HG03175 (cell line): ENCODE data around the gene STXBP6.
"Not testable (repeated sequence)": the region's sequence is repeated elsewhere in the genome, so short reads cannot be mapped to it uniquely, and the experiment has no call there.

Experiments used
- ATAC-seq: cut with Tn5 transposase; IDR thresholded peaks from one replicate; pipeline ENCODE4 v1.9.1; 2021; ENCODE audit warnings: mild to moderate bottlenecking, moderate library complexity; ENCODE audit not compliant: unreplicated experiment

Gene STXBP6

GRCh38 chr14:24839617-24840203 lies 210.2 kb downstream of the STXBP6 start:
- no peak for ATAC-seq

GRCh38 chr14:24838945-24839616 lies 210.9 kb downstream of the STXBP6 start:
- ATAC-seq, result no peak

- no peak for ATAC-seq
Observed at GRCh38 chr14:24837280-24838046, 212.5 kb downstream of the STXBP6 start.

GRCh38 chr14:24836324-24836723 lies 213.6 kb downstream of the STXBP6 start:
- not testable (repeated sequence) for ATAC-seq

- no peak for ATAC-seq
Observed at GRCh38 chr14:24834956-24835355, 215.0 kb downstream of the STXBP6 start.

GRCh38 chr14:24833385-24833784 lies 216.6 kb downstream of the STXBP6 start:
- ATAC-seq, result no peak

- no peak for ATAC-seq
Observed at GRCh38 chr14:24831677-24832076, 218.3 kb downstream of the STXBP6 start.

GRCh38 chr14:24829862-24830261 lies 220.1 kb downstream of the STXBP6 start:
- ATAC-seq, result no peak

- no peak for ATAC-seq
Observed at GRCh38 chr14:24828486-24828885, 221.5 kb downstream of the STXBP6 start.

GRCh38 chr14:24826390-24826789 lies 223.6 kb downstream of the STXBP6 start:
- ATAC-seq, result no peak

GRCh38 chr14:24820616-24821015 lies 229.3 kb downstream of the STXBP6 start:
- ATAC-seq, result no peak

- no peak for ATAC-seq
Observed at GRCh38 chr14:24818823-24819341, 231.1 kb downstream of the STXBP6 start.

- no peak for ATAC-seq
Observed at GRCh38 chr14:24818058-24818822, 231.7 kb downstream of the STXBP6 start.

- ATAC-seq, result no peak
Observed at GRCh38 chr14:24817212-24818057, 232.5 kb downstream of the STXBP6 start.

- ATAC-seq, result no peak
Observed at GRCh38 chr14:24816929-24817211, 233.1 kb downstream of the STXBP6 start.

- no peak for ATAC-seq
Observed at GRCh38 chr14:24816011-24816928, 233.7 kb downstream of the STXBP6 start.

GRCh38 chr14:24815543-24815942 lies 234.4 kb downstream of the STXBP6 start:
- ATAC-seq, result no peak

GRCh38 chr14:24814944-24815343 lies 235.0 kb downstream of the STXBP6 start:
- ATAC-seq, result no peak

GRCh38 chr14:24814346-24814745 lies 235.6 kb downstream of the STXBP6 start:
- ATAC-seq, result no peak
